NCI-H774 (cell line): ENCODE results near the gene THOC7.

Source experiments
- DNase-seq: peaks from one replicate; lab custom pipeline; 2025; lab: John Stamatoyannopoulos, UW

Gene THOC7

GRCh38 chr3:63878394-63879060 lies 14.9 kb upstream of the THOC7 start:
- no peak for DNase-seq

- DNase-seq, result no peak
Measured at GRCh38 chr3:63877737-63878393, 14.3 kb upstream of the THOC7 start.

- DNase-seq, result no peak
Measured at GRCh38 chr3:63876260-63876659, 12.7 kb upstream of the THOC7 start.

GRCh38 chr3:63875510-63875909 lies 11.9 kb upstream of the THOC7 start:
- DNase-seq, result no peak

- DNase-seq, result no peak
Measured at GRCh38 chr3:63874769-63875168, 11.2 kb upstream of the THOC7 start.

GRCh38 chr3:63872135-63872924 lies 8.7 kb upstream of the THOC7 start:
- DNase-seq, result no peak

GRCh38 chr3:63870615-63871005 lies 7.0 kb upstream of the THOC7 start:
- no peak for DNase-seq

GRCh38 chr3:63869940-63870614 lies 6.5 kb upstream of the THOC7 start:
- DNase-seq, result no peak

GRCh38 chr3:63867225-63867624 lies 3.6 kb upstream of the THOC7 start:
- no peak for DNase-seq

GRCh38 chr3:63864965-63865327 lies 1.3 kb upstream of the THOC7 start:
- DNase-seq, result no peak

GRCh38 chr3:63864008-63864964 lies 681 bp upstream of the THOC7 start:
- no peak for DNase-seq

- DNase-seq, result no peak
Measured at GRCh38 chr3:63862804-63863149, 828 bp downstream of the THOC7 start.

- no peak for DNase-seq
Measured at GRCh38 chr3:63861306-63861705, 2.3 kb downstream of the THOC7 start.

- DNase-seq, result no peak
Measured at GRCh38 chr3:63860776-63861175, 2.8 kb downstream of the THOC7 start.

GRCh38 chr3:63857311-63857710 lies 6.3 kb downstream of the THOC7 start:
- DNase-seq, result no peak

GRCh38 chr3:63855333-63855940 lies 8.2 kb downstream of the THOC7 start:
- no peak for DNase-seq

GRCh38 chr3:63853106-63853505 lies 10.5 kb downstream of the THOC7 start:
- DNase-seq, result no peak

- DNase-seq, result no peak
Measured at GRCh38 chr3:63851287-63851686, 12.3 kb downstream of the THOC7 start.

- no peak for DNase-seq
Measured at GRCh38 chr3:63849175-63849574, 14.4 kb downstream of the THOC7 start.

- no peak for DNase-seq
Measured at GRCh38 chr3:63847718-63848450, 15.7 kb downstream of the THOC7 start.
